CD8-positive, alpha-beta memory T cell (primary cell): ENCODE results near the gene DAZAP2. TPM values are rescaled to one million over a fixed set of nuclear protein-coding genes. Genes with fewer than 3 reads are reported as not detected.
A peak's percentile ranks its signal among the peaks of the same experiment; 100 is the strongest.

ENCODE experiments used
- CTCF ChIA-PET: fragments of 350-600 bp; sonication (Branson Sonifier 250); formaldehyde crosslinking; loops from one replicate; lab custom pipeline; 2021; ENCODE audit warnings: antibody characterized with exemption; lab: Charles Lee
- POLR2A ChIA-PET: fragments of 350-600 bp; sonication (Branson Sonifier 250); formaldehyde crosslinking; loops from one replicate; lab custom pipeline; 2021; ENCODE audit warnings: antibody characterized with exemption; lab: Charles Lee
- DNase-seq, 5 donors: peaks; one replicate each; pipeline versions ENCODE4 v3.0.0 to v3.0.0-alpha.2; 2020 to 2022; ENCODE audit warnings: mixed read lengths in 1 of 5
- H3K27ac ChIP-seq: one replicate; pipeline ENCODE4 v1.7.0; 2013; ENCODE audit warnings: low read depth, mild to moderate bottlenecking, low read length, moderate library complexity
- H3K27me3 ChIP-seq: 2 replicates; pipeline ENCODE4 v1.7.0; 2013; ENCODE audit warnings: low read length, mild to moderate bottlenecking; ENCODE audit not compliant: insufficient read depth, poor library complexity, severe bottlenecking
- H3K36me3 ChIP-seq: 2 replicates; pipeline ENCODE4 v1.7.0; 2013; ENCODE audit warnings: mild to moderate bottlenecking, low read length, moderate library complexity; ENCODE audit not compliant: insufficient read depth
- H3K4me1 ChIP-seq: 2 replicates; pipeline ENCODE4 v1.7.0; 2013; ENCODE audit warnings: mild to moderate bottlenecking, low read length, moderate library complexity; ENCODE audit not compliant: insufficient read depth
- H3K4me3 ChIP-seq: 2 replicates; pipeline ENCODE4 v1.7.0; 2013; ENCODE audit warnings: mild to moderate bottlenecking, low read length
- H3K9me3 ChIP-seq: 2 replicates; pipeline ENCODE4 v1.7.0; 2013; ENCODE audit warnings: mild to moderate bottlenecking, low read length
- H3K27ac Mint-ChIP-seq, 8 donors: one replicate each; pipeline ENCODE4 v1.8.0; 2020 to 2021; ENCODE audit warnings: mixed read lengths in 8 of 8, mild to moderate bottlenecking in 6 of 8, inconsistent platforms in 3 of 8, moderate library complexity in 3 of 8
- H3K27me3 Mint-ChIP-seq, 2 donors: one replicate each; pipeline ENCODE4 v1.8.0; 2020 to 2021; ENCODE audit warnings: mixed read lengths in 2 of 2, mild to moderate bottlenecking in 1 of 2, moderate library complexity in 1 of 2
- H3K36me3 Mint-ChIP-seq, 3 donors: one replicate each; pipeline ENCODE4 v1.8.0; 2020 to 2021; ENCODE audit warnings: mixed read lengths in 3 of 3, inconsistent platforms in 1 of 3, mild to moderate bottlenecking in 1 of 3
- H3K4me1 Mint-ChIP-seq, 3 donors: one replicate each; pipeline ENCODE4 v1.8.0; 2020 to 2021; ENCODE audit warnings: mixed read lengths in 3 of 3, inconsistent platforms in 1 of 3, mild to moderate bottlenecking in 1 of 3
- H3K4me3 Mint-ChIP-seq, 7 donors: one replicate each; pipeline ENCODE4 v1.8.0; 2020 to 2021; ENCODE audit warnings: mixed read lengths in 7 of 7, mild to moderate bottlenecking in 6 of 7, moderate library complexity in 4 of 7, inconsistent platforms in 2 of 7
- H3K9me3 Mint-ChIP-seq, 5 donors: one replicate each; pipeline ENCODE4 v1.8.0; 2020 to 2022; ENCODE audit warnings: mixed read lengths in 5 of 5, mild to moderate bottlenecking in 3 of 5, moderate library complexity in 2 of 5, inconsistent platforms in 1 of 5
- polyA plus RNA-seq: library from polyadenylated mRNA; unstranded; fragments of 300-500 nt; fragmentation: Illumina TruSeq; gene quantifications from one replicate; pipeline ENCODE4 v1.2.3, GENCODE V29; 2021
- total RNA-seq, 2 experiments: library from RNA; stranded (reverse); gene quantifications; one replicate each; pipeline ENCODE4 v1.2.3, GENCODE V29; 2021

The DAZAP2 gene
- total RNA-seq (100 to 1,000 TPM in 1 of 2 experiments, 10 to 100 TPM in 1; 97.2 to 100 TPM), polyA plus RNA-seq (1,407 TPM)

DNA sequence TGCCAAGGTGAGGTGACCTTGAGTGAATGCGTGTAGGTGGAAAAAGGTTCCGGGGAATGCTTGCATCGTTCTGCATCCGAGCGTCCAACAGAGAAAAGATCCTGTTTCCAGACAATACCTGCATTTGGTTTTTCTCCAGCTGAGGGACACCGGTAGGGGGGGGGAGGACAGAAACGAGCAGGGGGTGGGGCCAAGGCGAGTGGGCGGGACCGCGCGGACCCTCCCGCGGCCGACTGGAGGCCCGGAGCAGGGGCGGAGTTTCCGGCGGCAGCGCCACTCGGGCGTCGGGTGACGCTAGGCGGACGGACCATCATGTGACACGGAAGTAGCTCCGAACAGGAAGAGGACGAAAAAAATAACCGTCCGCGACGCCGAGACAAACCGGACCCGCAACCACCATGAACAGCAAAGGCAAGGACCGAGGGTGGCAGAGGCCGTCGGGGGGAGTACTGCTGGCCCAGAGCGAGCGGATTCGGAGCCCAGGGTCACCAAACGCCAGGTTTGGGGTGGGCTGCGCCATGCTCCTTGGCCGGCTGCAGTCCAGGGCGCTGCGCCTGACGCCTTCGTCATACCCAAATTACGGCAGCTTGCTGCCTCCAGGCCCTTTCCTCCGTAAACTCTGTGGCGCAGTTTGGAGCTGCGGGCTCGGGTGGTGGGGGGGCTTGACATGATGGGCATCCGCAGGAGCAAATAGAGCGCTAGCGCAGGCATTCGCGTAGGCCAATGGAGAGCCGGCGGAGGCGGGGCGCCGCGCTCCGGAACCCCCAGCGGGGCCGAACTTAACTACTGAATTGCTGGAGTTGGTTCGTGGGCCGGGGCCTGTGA is at the start of gene DAZAP2:
Gene DAZAP2, plus strand, starts transcription at position 317 of the 825 bp plus-strand sequence. Its CDS starts 82 bp downstream, at position 399.
- peaks cover 32% of the 10 kb centered on the region for H3K4me1 ChIP-seq
- POLR2A ChIA-PET: interaction anchor here (0.6 to 6.1 kb wide), 21 partner anchors 8 to 1498 kb away, joined by 3 to 125 read pairs (median 4); partner anchors contain the start of genes ATF1, BIN2, CSRNP2 and POU6F1
- Mint-ChIP-seq H3K27ac (peak within 1 kb of the TSS; percentile 99 to 100 (median 100)), H3K4me1 (peaks cover 39 to 46% (median 45%) of the 10 kb centered on the region in 3 donors), H3K4me3 (peak within 1 kb of the TSS; percentile 94 to 100 (median 98)), H3K27me3 (peaks cover 3% of the 10 kb centered on the region in 2 donors), H3K9me3 (no peaks in the 10 kb centered on the region), H3K36me3 (peaks cover 4 to 50% (median 15%) of the 10 kb centered on the region in 3 donors)
- H3K36me3 ChIP-seq: peaks cover 30% of the 10 kb centered on the region
- H3K27me3 ChIP-seq: no peaks in the 10 kb centered on the region
- H3K9me3 ChIP-seq: no peaks in the 10 kb centered on the region
- peak within 1 kb of the TSS; percentile 96 for H3K4me3 ChIP-seq
- peak; percentile 91 to 97 (median 95) for DNase-seq
- CTCF ChIA-PET: interaction anchor here (0.7 to 4.8 kb wide), 7 partner anchors 9 to 474 kb away, joined by 3 to 31 read pairs (median 3); partner anchors contain the start of gene POU6F1
- H3K27ac ChIP-seq: peak within 1 kb of the TSS; percentile 100

DNA sequence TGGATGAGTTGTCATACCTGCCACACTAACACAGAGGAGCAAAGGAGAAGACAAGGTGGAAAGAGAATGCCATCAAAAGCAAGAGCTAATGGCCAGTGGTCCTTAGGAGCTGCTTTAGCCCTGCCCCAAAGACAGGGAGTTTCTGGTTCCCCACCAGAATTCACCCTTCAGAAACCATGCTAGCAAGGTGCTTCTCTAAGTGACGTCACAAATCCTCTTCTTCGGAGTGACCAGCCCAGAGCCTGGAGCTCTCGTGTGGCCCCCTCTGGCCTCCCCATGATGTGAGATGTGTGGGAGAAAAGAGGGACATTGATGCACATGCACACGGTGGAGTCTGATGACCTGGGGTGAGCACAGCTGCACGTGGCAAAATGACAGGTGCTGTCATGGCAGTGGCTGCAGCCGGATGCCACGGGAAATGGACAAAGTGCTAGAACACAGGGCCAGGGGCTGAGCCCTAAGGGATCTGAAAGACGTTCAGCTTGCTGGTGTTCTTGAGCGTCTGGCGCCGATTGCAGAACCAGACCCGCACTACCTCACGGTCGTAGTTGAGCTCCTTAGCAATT is 48.8 kb upstream of the DAZAP2 start:
- Histone ChIP-seq H3K9me3 (no peaks in the 10 kb centered on the region), H3K4me3 (no peak overlapping the region), H3K27me3 (no peaks in the 10 kb centered on the region), H3K36me3 (peaks cover 11% of the 10 kb centered on the region), H3K4me1 (no peaks in the 10 kb centered on the region), H3K27ac (no peak overlapping the region)
- H3K9me3 Mint-ChIP-seq: no peaks in the 10 kb centered on the region
- H3K27ac Mint-ChIP-seq: no peak overlapping the region
- H3K4me3 Mint-ChIP-seq: no peak overlapping the region
- POLR2A ChIA-PET: no interaction called here
- no peaks in the 10 kb centered on the region for H3K4me1 Mint-ChIP-seq
- no peaks in the 10 kb centered on the region for H3K27me3 Mint-ChIP-seq
- no peak for DNase-seq
- CTCF ChIA-PET: no interaction called here
- H3K36me3 Mint-ChIP-seq: peaks cover 0 to 41% (median 6%) of the 10 kb centered on the region in 3 donors

DNA sequence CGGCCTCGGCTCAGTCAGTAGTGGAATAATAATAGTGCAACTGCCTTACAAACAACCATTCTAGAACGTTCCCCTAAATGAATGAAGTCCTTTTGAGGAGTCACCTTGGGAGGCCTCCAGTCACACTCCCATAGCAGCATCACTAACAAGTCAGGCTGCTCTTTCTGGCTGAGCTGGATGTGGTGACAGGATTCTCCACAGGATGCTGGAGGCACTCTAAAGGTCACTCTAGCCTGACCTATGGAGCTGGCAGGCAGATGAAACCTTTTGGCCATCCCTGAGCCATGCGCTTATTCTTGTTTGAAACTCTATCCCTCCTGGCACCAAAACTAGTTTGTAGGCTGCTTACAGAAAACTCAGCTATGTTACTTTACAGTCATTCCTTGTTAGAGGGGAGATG is 47.8 kb upstream of the DAZAP2 start:
- no peak overlapping the region for H3K27ac ChIP-seq
- H3K4me3 ChIP-seq: no peak overlapping the region
- H3K4me1 ChIP-seq: no peaks in the 10 kb centered on the region
- H3K9me3 ChIP-seq: no peaks in the 10 kb centered on the region
- H3K4me3 Mint-ChIP-seq: no peak overlapping the region
- no peaks in the 10 kb centered on the region for H3K4me1 Mint-ChIP-seq
- H3K36me3 ChIP-seq: peaks cover 11% of the 10 kb centered on the region
- H3K36me3 Mint-ChIP-seq: peaks cover 0 to 44% (median 6%) of the 10 kb centered on the region in 3 donors
- CTCF ChIA-PET: no interaction called here
- no peaks in the 10 kb centered on the region for H3K27me3 ChIP-seq
- H3K27me3 Mint-ChIP-seq: no peaks in the 10 kb centered on the region
- no peak overlapping the region for H3K27ac Mint-ChIP-seq
- DNase-seq: no peak
- no peaks in the 10 kb centered on the region for H3K9me3 Mint-ChIP-seq
- POLR2A ChIA-PET: no interaction called here

DNA sequence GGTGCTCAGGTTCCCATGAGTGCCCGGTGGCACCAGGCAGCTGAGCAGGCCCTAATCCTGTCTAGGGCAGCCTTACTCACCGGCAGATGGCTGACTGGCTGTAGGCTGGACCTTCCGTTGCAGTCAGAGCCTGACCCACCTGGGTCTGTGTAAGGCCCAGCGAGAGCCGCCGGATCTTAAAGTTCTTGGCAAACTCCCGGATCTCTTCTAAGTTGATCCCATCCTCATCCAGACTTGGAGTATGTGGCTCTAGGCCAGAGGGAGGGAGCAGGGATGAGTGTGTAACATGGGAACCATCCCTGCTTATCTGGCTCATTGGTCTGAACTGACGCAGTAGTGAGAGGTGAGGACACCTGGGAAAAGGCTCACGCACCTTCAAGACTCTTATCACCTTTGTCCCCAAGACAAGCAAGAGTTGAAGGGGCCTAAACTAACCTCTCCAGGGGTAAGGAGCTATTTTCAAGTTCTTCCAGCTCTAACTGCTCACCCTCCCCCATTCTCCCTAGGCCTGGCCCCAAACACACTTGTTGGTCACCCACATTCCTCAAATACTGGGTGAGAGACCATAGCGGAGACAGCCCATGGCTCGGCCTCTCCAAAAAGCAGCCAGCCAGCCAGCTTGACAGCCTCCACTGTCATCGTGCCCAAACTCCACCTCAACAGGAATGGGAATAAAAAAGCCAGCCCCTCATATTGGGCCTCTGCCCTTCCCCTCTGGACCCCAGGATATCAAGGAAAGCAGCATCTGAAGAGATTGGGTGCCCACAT is 46.9 kb upstream of the DAZAP2 start:
- POLR2A ChIA-PET: no interaction called here

GRCh38 chr12:51192284-51192671 is 46.3 kb upstream of the DAZAP2 start:
- H3K9me3 Mint-ChIP-seq: no peaks in the 10 kb centered on the region
- H3K27me3 ChIP-seq: no peaks in the 10 kb centered on the region
- no peak overlapping the region for H3K27ac ChIP-seq
- DNase-seq: no peak
- no peaks in the 10 kb centered on the region for H3K27me3 Mint-ChIP-seq
- no peaks in the 10 kb centered on the region for H3K4me1 ChIP-seq
- no peak overlapping the region for H3K4me3 ChIP-seq
- H3K4me1 Mint-ChIP-seq: no peaks in the 10 kb centered on the region
- no peaks in the 10 kb centered on the region for H3K9me3 ChIP-seq
- ChIA-PET POLR2A (no interaction called here), CTCF (no interaction called here)
- no peak overlapping the region for H3K4me3 Mint-ChIP-seq
- peaks cover 11% of the 10 kb centered on the region for H3K36me3 ChIP-seq
- H3K27ac Mint-ChIP-seq: no peak overlapping the region
- H3K36me3 Mint-ChIP-seq: peaks cover 0 to 49% (median 6%) of the 10 kb centered on the region in 3 donors

More for the DNA sequence above, 46.9 kb upstream of the DAZAP2 start:
- H3K4me1 Mint-ChIP-seq: no peaks in the 10 kb centered on the region
- Histone ChIP-seq H3K36me3 (peaks cover 11% of the 10 kb centered on the region), H3K27me3 (no peaks in the 10 kb centered on the region), H3K4me1 (no peaks in the 10 kb centered on the region), H3K27ac (no peak overlapping the region), H3K4me3 (no peak overlapping the region), H3K9me3 (no peaks in the 10 kb centered on the region)
- no peaks in the 10 kb centered on the region for H3K27me3 Mint-ChIP-seq
- no peak overlapping the region for H3K27ac Mint-ChIP-seq
- CTCF ChIA-PET: no interaction called here
- no peaks in the 10 kb centered on the region for H3K9me3 Mint-ChIP-seq
- DNase-seq: no peak
- peaks cover 0 to 48% (median 6%) of the 10 kb centered on the region in 3 donors for H3K36me3 Mint-ChIP-seq
- H3K4me3 Mint-ChIP-seq: no peak overlapping the region

DNA sequence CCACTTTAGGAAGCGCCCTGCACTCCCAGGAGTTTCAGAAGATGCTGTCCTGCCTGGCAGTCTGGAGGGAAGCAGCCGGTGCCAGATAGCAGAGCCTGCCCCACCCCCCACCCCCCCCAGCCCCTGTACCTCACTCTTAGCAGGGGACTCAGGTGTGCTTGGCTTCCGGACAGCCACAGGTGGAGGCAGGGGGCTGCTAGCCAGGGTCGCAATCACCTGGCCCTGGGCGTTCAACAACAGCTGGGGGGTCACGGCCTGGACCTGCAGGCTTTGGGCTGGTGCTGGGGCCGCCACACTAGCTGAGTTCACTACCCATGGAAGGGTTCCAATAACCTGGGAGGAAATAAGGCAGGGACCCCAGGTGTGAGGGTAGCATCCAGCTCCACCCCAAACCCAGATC is 42.8 kb upstream of the DAZAP2 start:
- CTCF ChIA-PET: interaction anchor here (1.2 kb wide), 1 partner anchor 23 kb away, joined by 3 read pairs; no protein-coding TSS in a partner anchor
- DNase-seq: no peak
- Mint-ChIP-seq H3K36me3 (peaks cover 0 to 40% (median 5%) of the 10 kb centered on the region in 3 donors), H3K4me1 (no peaks in the 10 kb centered on the region), H3K27me3 (no peaks in the 10 kb centered on the region), H3K27ac (no peak overlapping the region), H3K4me3 (no peak overlapping the region), H3K9me3 (no peaks in the 10 kb centered on the region)
- Histone ChIP-seq H3K36me3 (peaks cover 11% of the 10 kb centered on the region), H3K4me3 (no peak overlapping the region), H3K27me3 (no peaks in the 10 kb centered on the region), H3K27ac (no peak overlapping the region), H3K4me1 (no peaks in the 10 kb centered on the region), H3K9me3 (no peaks in the 10 kb centered on the region)
- POLR2A ChIA-PET: interaction anchor here (0.6 to 1.1 kb wide), 2 partner anchors 22 to 67 kb away, joined by 4 to 6 read pairs; partner anchors contain the start of gene POU6F1

DNA sequence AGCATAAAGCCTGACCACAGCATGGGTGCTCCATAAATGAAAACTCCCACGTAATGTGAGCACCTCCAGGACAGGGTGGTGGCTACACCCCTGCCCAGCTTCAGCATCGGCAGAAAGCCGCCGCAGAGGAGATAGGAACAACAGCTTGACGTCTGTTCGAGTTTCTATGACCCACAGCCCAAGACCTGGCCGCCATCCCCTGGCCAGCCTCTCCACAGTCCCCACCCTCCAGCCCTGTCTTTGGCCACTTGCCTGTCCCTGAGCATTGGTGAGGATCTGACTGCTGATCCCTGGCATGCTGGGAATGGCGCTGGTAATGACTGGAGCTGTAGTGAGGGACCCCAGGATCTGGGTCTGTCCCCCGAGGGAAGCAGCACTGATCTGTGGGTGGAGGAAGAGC is 42.1 kb upstream of the DAZAP2 start:
- H3K4me1 Mint-ChIP-seq: no peaks in the 10 kb centered on the region
- no peaks in the 10 kb centered on the region for H3K27me3 Mint-ChIP-seq
- Histone ChIP-seq H3K27ac (no peak overlapping the region), H3K4me3 (no peak overlapping the region), H3K27me3 (no peaks in the 10 kb centered on the region), H3K9me3 (no peaks in the 10 kb centered on the region), H3K36me3 (peaks cover 5% of the 10 kb centered on the region), H3K4me1 (no peaks in the 10 kb centered on the region)
- H3K27ac Mint-ChIP-seq: peak overlapping the region in 1 of 8 donors; percentile 57
- ChIA-PET CTCF (no interaction called here), POLR2A (no interaction called here)
- H3K36me3 Mint-ChIP-seq: peaks cover 0 to 35% (median 4%) of the 10 kb centered on the region in 3 donors
- no peak for DNase-seq
- H3K4me3 Mint-ChIP-seq: no peak overlapping the region
- H3K9me3 Mint-ChIP-seq: no peaks in the 10 kb centered on the region
